Activated CD8-positive, alpha-beta memory T cell treated with anti-CD3 and anti-CD28 coated beads for 1 hour (primary cell): ENCODE results near the gene OTOGL.
"Not testable (repeated sequence)": the region's sequence is repeated elsewhere in the genome, so short reads cannot be mapped to it uniquely, and the experiment has no call there.

Experiments
- DNase-seq, 2 donors: peaks; one replicate each; pipeline ENCODE4 v3.0.0-alpha.2; 2020; ENCODE audit warnings: low read depth in 1 of 2; ENCODE audit errors: extremely low read depth in 1 of 2

The OTOGL gene

DNA sequence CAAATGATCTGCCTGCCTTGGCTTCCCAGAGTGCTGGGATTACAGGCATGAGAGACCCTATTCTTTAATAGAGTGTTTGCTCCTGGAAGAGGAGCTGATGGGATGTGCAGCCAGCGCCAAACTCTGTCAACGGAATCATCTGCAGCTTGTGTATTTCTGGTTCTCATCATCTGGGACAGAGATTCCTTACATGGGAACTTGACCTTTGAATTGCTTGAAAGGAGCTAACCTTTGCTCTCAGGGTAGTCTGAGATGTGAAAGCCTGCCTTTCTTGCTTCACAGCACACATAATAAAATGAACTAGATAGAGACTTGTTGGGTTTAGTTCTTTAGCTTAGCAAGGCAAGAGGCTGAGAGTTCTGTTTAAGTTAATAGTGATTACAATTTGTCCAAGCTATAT is 120.0 kb downstream of the OTOGL start:
- DNase-seq = no peak

DNA sequence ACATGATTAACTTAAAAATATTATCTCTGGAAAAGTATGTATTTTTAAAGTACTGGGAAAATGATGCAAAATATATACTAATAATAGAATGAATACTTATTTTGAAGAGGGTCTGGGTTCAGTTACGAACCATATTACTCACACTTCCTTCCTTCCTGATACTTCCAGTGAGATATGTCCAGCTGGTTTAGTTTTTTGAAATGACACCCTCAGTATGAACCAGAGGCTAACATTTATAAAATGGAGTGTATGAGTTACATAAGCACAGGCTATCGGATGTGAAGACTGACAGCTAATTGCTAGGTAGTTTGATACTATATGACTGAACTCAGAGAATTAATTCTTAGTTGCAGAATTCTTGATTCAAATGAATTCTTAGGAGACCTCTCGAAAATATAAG is 122.9 kb downstream of the OTOGL start:
- no peak for DNase-seq

DNA sequence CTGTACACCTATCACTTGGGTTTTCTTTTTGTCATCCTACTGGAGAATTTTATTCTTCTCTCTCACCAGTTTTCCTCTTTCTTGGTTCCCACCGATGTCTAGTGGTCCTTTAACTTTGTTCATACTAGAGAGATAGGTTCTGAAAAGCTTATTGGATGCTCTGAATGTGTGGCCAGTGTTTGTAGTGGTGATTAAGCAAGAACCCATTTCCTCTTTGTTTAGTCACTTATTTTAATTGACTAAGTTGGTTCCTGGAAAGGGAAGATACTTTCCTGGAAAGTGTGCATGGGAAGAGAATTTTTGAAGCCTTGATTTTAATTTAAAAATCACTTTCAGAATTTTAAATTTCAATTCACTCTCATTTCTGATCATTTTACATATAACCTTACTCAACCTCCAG is 127.2 kb downstream of the OTOGL start:
- no peak for DNase-seq

DNA sequence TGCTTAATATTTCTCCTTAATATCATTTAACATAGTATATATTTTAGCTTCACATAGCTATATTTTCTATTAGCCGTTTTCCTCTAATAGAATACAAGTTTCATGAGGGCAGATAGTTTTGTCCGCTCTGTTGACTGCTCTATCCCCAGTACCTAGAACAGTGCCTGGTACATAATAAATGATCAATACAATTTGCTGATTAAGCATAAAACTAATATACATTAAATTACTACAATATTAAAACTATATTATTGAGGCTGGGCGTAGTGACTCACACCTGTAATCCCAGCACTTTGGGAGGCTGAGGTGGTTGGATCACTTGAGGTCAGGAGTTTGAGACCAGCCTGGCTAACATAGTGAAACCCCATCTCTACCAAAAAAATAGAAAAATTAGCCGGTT is 128.6 kb downstream of the OTOGL start:
- not testable (repeated sequence) for DNase-seq

DNA sequence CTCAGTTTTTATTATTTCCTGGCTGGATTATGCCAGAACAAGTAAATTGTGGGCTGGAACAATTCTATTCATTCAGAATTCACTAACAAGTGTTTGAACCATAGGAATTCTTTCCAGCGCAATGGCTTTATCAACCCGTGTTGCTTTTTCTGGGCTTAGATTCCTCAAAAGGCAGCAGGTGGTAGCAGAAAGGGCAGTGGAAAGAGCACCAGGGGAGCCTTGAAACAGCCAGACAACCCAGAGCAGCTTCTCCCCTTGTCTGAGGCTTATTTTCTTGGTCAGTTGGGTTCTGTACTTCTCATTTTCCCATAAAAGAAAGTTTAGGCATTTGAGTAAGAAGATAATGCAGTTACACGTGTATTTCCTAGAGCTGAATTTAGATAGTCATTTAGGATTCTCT is 130.7 kb downstream of the OTOGL start:
- no peak for DNase-seq

DNA sequence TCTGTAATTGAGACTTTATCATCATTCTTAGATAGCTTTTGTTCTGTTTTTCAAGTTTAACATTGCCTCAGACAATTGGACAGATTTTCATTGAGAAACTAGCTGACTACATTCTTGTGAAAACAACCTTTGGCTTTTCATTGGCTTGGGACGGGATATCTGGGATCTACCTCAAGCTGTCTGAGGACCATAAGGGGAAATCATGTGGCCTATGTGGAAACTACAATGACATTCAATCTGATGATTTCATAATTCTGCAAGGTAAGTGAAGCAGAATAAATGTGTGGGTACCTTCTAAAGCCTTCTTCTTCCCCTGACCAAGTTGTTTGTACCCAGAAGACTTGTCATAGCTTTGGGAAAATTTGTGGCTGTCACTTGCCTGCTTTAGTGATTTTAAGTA is 133.5 kb downstream of the OTOGL start:
- DNase-seq = no peak

DNA sequence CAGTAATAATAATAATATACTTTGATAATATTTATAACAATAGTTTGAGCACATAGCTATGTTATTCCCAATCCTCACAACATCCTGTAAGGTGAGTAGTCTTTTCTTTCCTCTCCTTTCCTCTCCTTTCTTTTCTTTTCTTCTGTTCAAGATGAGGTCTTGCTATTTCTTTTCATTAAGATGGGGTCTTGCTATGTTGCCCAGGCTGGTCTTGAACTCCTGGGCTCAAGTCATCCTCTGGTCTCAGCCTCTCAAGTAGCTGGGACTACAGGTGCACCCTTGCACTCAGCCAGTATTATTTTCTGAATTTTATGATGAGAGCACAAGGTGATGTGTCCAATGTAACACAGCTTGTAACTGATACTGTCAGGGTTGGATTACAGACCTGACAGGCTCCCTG is 134.6 kb downstream of the OTOGL start:
- DNase-seq = no peak

DNA sequence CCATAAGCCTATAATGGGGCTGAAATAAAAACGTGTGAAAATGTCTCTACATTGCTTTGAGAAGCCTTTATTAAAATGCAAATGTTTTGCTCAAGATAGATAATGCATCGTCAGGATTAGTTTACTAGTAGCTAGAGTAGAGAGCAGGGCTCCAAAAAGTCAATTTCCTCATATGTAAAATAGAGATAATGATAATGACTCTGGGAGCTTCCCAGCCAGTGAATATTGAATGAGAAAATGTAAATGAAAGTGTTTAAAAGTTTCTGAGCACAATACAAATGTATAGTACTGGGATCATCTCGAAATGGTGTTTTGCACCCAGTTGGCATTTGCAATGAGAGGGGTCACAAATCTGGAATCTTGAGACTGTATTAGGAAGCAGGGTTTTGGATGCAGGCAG is 135.3 kb downstream of the OTOGL start:
- DNase-seq = no peak

DNA sequence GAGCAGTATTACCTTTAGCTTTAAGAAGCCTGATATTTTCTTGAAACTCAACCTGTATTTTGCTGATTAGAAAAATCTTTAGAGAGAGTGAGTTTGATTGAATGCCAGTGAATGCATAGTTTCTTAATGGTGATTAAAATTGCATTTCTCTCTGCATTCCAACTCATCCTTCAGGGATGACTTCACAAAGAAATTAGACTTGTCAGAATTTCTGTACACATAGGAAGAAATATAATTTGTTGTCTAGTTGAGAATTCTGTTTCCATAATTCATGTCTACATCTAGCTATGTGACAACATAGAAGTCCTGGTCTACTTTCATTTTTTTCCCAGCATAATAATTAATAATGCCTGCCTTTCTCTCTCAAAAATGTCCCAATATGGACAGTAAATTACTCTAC is 136.6 kb downstream of the OTOGL start:
- DNase-seq = no peak

DNA sequence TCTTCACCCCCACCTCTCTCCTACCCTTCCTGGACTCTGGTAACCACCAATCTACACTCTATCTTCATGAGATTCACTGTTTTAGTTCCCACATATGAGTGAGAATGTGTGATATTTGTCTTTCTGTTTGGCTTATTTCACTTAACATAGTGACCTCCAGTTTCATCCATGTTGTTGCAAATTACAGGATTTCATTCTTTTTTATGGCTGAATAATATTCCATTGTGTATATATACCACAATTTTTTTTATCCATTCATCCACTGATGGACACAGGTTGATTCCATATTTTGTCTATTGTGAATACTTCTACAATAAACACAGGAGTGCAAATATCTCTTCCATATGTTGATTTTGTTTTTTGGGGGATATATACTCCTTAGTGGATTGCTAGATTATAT is 140.5 kb downstream of the OTOGL start:
- no peak for DNase-seq

DNA sequence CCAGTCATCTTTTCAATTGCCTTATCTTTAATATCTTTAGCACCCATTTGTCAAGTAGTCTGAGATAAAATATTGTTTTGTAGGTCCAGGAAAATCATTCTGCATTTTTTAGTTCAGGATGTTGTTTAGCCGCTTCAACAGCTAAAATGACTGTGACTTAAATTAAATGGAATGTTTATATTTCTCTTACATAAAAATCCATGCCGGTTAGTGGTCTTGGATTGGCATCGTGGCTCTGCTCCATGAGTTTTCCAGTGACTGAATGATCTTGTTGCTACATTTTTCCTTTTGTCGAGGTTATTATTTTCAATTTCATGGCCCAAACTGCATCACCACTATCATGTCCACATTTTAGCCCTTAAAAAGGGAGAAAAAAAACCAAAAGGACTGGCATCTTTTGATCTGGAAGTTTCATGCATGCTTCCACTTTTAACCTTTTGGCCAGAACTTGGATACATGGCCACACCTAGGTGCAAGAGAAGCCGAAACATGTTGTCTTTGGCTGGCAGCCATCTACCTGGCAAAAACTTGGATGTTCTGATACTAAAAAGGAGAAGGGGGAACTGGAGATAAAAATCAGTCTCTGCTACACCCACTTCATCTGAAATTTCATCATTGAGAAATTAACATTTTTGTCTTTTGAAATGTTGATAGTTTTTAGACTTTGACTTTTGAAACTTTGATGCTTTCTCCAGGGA is 142.4 kb downstream of the OTOGL start:
- DNase-seq = no peak

DNA sequence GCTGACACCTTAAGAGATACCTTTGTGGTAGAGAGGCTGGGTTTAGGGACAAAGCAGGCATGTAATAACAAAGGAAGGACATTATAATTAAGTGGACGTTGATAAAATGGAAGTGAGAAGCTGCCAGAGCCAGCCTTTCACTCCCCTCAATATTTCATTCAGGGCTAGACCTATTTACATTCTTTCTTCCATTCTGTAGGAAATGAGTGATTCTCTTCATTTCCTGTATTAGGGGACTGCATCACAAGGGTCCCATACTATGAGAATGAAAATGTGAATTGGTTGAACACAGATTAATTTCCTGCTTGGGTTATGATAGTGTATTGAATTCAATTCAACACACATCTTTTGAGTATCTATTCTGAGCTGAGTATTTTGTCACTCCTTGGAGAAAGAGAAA is 143.0 kb downstream of the OTOGL start:
- no peak for DNase-seq

DNA sequence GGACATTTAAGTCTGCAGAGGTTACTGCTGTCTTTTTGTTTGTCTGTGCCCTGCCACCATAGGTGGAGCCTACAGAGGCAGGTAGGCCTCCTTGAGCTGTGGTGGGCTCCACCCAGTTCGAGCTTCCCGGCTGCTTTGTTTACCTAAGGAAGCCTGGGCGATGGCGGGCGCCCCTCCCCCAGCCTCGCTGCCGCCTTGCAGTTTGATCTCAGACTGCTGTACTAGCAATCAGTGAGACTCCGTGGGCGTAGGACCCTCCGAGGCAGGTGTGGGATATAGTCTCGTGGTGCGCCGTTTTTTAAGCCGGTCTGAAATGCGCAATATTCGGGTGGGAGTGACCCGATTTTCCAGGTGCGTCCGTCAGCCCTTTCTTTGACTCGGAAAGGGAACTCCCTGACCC is 150.2 kb downstream of the OTOGL start:
- DNase-seq = not testable (repeated sequence)

DNA sequence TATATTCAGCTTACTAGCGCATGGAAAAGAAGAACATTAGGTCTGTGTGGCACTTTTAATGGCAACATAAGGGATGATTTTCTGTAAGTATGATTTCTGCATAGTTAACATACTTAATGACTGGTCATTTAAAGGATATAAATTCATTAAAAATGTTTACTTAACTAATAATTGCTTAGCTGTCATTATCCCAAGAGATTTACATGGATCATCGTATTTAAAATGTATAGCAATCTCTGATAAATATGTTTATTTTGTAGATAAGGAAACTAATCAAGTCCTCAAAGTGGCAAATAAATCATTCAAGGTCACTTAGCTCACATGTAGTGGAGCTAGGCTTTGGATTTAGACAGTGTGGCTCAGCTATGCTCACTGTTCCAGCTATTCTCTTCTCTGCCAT is 158.6 kb downstream of the OTOGL start:
- DNase-seq = no peak

DNA sequence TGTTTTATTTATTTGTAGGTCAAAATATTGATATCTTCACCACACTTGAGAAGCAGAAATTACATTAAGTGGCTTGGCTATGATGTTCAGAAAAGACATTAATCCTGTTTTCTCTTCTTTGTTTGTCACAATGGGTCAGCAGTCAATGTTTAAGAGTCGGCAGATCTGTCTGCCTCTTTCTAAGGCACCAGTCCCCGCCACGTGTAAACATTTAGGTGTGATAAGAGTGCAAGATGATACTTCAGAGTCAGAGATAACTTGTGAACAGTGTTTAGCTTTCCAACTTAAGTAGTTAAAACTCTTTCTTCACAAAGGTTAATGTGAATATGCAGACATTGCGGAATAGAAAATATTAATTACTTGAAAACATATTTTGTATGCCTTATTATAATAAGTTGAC is 160.9 kb downstream of the OTOGL start:
- no peak for DNase-seq

DNA sequence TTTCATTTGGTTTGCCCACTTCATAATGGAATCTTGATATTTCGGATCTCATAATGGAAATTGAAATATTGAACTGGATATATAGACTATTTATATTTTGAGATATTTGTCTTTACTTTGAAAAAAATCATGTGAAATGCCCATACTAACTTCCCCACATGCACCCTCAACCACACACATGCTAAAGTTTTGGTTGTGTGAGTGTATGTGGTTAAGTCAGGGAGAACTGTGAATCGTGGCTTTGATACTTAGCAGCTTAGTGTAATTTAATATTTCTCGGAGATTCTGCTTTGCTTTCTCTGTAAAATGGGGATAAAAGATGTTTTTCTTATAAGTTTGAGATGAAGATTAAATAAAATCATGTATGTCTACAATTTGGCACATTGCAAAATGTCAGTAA is 162.1 kb downstream of the OTOGL start:
- DNase-seq = no peak

DNA sequence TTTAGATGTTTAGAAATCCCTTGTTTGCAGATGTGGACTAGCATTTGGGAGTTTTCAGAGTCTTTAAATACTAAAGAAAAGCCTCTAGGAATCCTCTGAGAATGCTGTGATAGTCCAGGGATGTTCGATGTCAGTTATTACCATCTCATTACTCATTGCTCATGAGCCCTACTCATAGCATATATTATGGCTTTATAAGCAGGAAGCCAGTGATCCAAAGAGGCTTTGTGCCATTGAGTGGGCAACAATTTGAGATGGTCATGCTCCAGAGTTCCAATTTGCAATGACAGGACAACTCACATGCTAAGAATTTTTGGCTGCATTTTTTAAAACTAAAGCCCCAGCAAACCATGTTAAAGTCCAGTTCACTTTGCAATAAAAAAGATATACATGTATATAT is 163.0 kb downstream of the OTOGL start:
- DNase-seq = no peak

DNA sequence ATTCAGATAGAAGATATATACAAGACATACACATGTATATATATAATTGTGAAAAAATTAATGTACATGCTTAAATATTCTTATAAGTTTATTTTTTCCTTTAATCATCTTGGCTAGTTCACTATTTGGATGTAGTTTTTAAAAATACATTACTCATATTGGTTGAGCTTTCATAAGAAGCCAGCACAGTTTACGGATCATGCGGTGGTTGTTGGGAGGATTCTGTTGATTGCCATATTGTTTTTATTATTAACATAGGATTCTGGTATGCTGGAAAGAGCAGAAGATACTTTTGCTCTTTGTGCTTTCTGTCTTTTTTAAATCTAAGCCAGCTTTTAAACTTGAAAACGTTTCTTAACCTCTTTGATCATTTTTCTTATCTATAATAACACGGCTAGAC is 163.4 kb downstream of the OTOGL start:
- DNase-seq = no peak

DNA sequence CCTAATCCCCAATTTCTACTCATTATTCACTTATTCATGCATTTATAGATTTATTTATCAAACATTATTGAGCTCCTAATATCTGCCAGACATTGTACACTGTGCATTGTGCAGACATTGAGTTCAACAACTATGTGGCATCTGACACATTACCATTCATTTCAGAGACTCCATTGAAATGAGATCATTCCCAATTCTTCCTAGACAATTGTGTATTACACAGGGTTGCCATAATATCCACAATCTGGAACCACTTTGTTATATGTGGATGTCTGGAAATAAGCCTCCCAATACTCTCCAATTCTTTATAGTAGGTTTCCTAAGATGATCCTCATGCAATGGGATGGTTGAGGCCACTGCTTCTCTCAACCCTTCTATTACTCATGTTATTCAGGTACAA is 165.0 kb downstream of the OTOGL start:
- DNase-seq = no peak

DNA sequence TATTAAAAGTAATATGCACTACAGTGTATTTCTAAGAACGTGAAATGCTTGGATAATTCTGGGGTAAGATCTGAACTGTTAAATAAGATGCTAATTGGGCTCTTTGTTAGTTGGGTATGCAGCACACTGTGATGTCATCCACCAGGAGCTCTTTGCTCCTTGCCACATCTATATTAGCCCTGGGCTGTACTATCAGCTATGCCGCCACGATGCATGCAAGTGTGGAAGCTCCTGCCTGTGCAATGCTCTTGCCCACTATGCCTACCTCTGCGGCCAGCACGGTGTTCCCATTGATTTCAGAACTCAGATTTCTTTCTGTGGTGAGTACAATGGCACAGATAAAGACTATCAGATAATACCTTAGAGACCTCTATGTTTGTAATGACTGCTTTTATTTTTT is 165.6 kb downstream of the OTOGL start:
- no peak for DNase-seq

DNA sequence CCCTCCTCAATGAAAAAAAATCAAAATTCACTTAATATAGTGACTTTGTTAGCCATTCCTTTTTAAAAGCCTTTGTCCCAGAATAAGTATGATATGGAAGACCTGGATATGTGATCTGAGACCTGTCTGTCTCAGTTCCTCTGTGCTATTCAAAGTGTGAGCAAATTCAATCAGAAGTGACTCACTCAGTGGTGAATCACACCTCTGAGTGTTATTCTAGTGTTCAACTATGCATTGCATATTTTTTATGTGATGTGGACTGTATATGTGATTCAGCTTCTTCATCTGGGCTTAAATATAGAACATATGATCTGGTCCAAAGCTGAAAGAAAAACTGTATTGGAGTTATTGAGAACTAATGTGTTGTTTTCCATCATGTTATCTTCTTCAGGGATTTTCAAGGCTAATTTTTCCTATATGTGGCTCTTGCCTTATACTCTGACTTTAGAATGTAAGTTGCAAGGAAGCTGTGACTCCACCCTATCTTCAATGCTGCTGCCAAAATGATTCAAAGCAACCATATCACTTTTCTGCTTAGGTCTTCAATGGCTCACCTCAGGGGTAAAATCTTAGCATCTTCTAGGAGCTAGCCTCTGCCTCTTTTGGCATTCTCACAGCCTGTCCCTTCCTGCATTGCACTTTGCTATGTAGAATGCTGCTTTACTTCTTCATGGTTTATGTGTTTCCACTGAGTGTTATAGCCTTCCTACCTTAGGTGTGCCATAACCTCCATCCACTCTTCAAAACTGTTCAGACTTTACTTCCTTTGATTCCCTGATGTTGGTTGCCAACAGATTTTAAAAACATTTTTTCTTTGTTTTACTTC is 169.8 kb downstream of the OTOGL start:
- no peak for DNase-seq

DNA sequence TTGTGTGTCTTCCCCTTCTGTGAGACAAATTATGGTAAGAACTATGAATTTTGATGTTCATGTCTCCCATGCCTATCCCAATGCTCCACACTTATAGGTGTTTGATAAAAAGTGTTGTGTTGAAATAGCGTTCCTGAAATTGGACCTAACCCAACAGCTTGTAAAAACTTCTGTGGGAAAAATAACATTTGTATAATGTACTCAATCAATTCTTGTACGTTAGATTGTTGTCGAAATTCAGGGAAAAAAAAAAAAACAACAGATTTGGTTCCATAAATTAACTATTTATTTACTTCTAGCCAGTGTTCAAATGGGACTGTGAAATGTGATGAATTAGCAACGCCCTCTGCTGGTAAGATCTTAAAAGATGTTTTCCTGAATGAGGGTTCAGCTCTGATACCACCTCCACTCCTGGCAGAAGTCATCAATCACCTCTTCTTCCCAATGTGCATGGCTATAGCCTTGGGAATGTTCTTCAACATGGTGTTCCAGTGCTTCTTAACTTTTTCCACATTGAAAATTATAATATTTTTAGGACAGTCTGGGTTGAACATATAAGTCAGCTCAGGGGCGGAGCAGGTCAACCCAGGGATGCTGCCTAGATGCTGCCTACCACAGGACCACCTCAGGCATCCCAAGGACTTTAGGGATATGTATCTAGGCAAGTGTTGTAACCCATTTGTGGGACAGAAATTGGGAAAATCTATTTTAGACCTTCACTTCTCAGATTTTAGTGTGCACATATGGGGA is 170.6 kb downstream of the OTOGL start:
- DNase-seq = no peak
